Liver (tissue), 3 donors: ENCODE measurements around the gene MYO18A.

Experiments used
- CTCF ChIP-seq: fragments of 150-350 bp; IDR thresholded peaks from 2 replicates; pipeline ENCODE4 v1.5.1; 2017; ENCODE audit warnings: improper control_type of control experiment, low read depth, low read length; ENCODE audit not compliant: missing input control
- EGR1 ChIP-seq, 2 donors: IDR thresholded peaks; 2 replicates each; pipeline ENCODE4 v1.6.1; 2016 to 2018; ENCODE audit warnings: antibody characterized with exemption in 2 of 2, low read depth in 2 of 2
- GABPA ChIP-seq, 2 donors: IDR thresholded peaks in 1 of 2; conservative IDR thresholded peaks in 1 of 2; 2 replicates each; pipeline ENCODE4 v1.6.1; 2016; ENCODE audit warnings: antibody characterized with exemption in 2 of 2, mild to moderate bottlenecking in 1 of 2, moderate library complexity in 1 of 2
- HNF4G ChIP-seq: IDR thresholded peaks from 2 replicates; pipeline ENCODE4 v1.6.1; 2016; ENCODE audit warnings: antibody characterized with exemption
- JUND ChIP-seq, 2 donors: IDR thresholded peaks; 2 replicates each; pipeline ENCODE4 v1.6.1; 2016; ENCODE audit warnings: antibody characterized with exemption in 2 of 2
- NR2F2 ChIP-seq: IDR thresholded peaks from 2 replicates; pipeline ENCODE4 v1.6.1; 2016; ENCODE audit warnings: antibody characterized with exemption
- RAD21 ChIP-seq, 2 donors: IDR thresholded peaks; 2 replicates each; pipeline ENCODE4 v1.6.1; 2016; ENCODE audit warnings: antibody characterized with exemption in 2 of 2, mild to moderate bottlenecking in 2 of 2
- REST ChIP-seq: IDR thresholded peaks from 2 replicates; pipeline ENCODE4 v1.6.1; 2016; ENCODE audit warnings: antibody characterized with exemption, mild to moderate bottlenecking
- RXRA ChIP-seq, 2 donors: IDR thresholded peaks; 2 replicates each; pipeline ENCODE4 v1.6.1; 2017 to 2018; ENCODE audit warnings: antibody characterized with exemption in 2 of 2, mild to moderate bottlenecking in 1 of 2
- SP1 ChIP-seq: IDR thresholded peaks from 2 replicates; pipeline ENCODE4 v1.6.1; 2018; ENCODE audit warnings: antibody characterized with exemption, mild to moderate bottlenecking
- TAF1 ChIP-seq: conservative IDR thresholded peaks from 2 replicates; pipeline ENCODE4 v1.6.1; 2016; ENCODE audit warnings: antibody characterized with exemption, mild to moderate bottlenecking
- YY1 ChIP-seq: IDR thresholded peaks from 2 replicates; pipeline ENCODE4 v1.6.1; 2016; ENCODE audit warnings: antibody characterized with exemption, mild to moderate bottlenecking
- ZBTB33 ChIP-seq: IDR thresholded peaks from 2 replicates; pipeline ENCODE4 v1.6.1; 2016; ENCODE audit warnings: antibody characterized with exemption
- TF ChIP-seq, protein P1 (sequence below): IDR thresholded peaks from 2 replicates; pipeline ENCODE4 v1.6.1; 2016; ENCODE audit warnings: antibody characterized with exemption
- donor health status: healthy.
- donor health status: healthy.

DNA sequence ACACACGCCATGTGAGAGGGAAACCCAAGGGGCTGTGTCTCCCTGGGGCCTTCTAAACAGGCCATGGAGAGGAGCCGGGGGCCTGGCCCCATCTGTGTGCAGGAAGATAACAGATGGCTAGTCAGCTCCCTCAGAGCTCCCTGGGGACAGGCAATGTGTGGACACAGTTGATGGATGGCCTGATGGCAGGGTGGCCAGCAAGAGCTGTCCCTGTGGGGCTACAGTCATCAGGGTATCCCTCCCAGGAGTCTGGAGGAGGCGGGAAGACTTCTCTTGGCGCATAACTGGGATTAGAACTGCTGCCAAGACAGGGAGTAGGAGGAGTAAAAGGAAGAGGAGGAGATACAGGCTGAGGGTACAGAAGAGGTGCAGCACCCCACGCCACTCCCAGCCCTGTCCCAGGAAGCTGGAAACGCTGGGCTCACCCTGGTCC, 17.3 kb downstream of the MYO18A start:
- TF ChIP-seq SP1: no peak
- no peak for TF ChIP-seq RAD21 (IDR thresholded peaks at IDR 0.05)
- TF ChIP-seq TAF1: no peak
- no peak for TF ChIP-seq YY1
- TF ChIP-seq JUND (IDR thresholded peaks at IDR 0.05): no peak
- TF ChIP-seq GABPA (IDR thresholded peaks at IDR 0.05 in 1 of 2, conservative IDR thresholded peaks at IDR 0.05 in 1 of 2): no peak
- no peak for TF ChIP-seq CTCF
- TF ChIP-seq REST: no peak
- no peak for TF ChIP-seq HNF4G
- TF ChIP-seq, protein P1, sequence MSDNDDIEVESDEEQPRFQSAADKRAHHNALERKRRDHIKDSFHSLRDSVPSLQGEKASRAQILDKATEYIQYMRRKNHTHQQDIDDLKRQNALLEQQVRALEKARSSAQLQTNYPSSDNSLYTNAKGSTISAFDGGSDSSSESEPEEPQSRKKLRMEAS: no peak
- TF ChIP-seq EGR1 (IDR thresholded peaks at IDR 0.05; ENCODE audit: low read depth in 2 of 2): no peak
- no peak for TF ChIP-seq RXRA (IDR thresholded peaks at IDR 0.05)
- no peak for TF ChIP-seq ZBTB33
- TF ChIP-seq NR2F2: no peak
